ENCODE data around the gene CAMK2A. TPM values are rescaled to one million over a fixed set of nuclear protein-coding genes. Genes with fewer than 3 reads are reported as not detected.

Gene CAMK2A
- total RNA-seq, 1 experiment from 2014 or later, result 0.33 TPM

DNA sequence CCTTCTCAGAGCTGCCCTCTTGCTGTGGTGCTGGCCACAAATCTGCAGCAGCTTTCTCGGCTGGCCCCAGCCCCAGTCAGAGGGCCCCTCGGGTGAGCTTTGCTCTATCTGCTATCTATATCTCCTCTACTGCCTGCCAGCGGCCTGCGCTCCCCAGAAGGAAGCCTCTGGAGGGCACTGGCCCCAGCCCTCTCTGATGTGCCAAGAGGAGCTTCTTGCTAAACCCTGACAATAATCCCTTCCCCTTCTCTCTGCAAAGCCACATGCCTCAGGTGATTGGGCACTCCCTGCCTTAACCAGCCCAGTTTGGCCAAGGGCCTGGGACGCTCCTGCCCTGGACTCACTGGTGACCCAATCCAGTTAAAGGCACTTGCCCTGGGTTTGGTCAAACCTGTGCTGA is 42.7 kb downstream of the CAMK2A start:
- DNase-seq, result no peak
- peaks cover 9% of the 10 kb centered on the region for H3K27me3 Mint-ChIP-seq (ENCODE audit: low read depth)
- no peak overlapping the region for H3K18ac ChIP-seq (ENCODE audit: insufficient read length, low read depth, low read length)
- no peaks in the 10 kb centered on the region for H4K20me1 ChIP-seq (ENCODE audit: control insufficient read depth, insufficient read depth, insufficient read length)
- no peak overlapping the region for H2BK12ac ChIP-seq (ENCODE audit: insufficient read length, low read depth, low read length)
- H3K14ac ChIP-seq (ENCODE audit: insufficient read depth, low read length), result no peak overlapping the region
- H3K9me3 ChIP-seq (ENCODE audit: control insufficient read depth, low read depth, low read length), result no peaks in the 10 kb centered on the region
- H3K79me1 ChIP-seq (ENCODE audit: insufficient read depth, low read depth, low read length, poor library complexity, severe bottlenecking), result no peaks in the 10 kb centered on the region
- H2BK20ac ChIP-seq (ENCODE audit: low read depth, low read length, poor library complexity, severe bottlenecking), result no peak overlapping the region
- no peak overlapping the region for H3K23ac ChIP-seq (ENCODE audit: insufficient read length, low read depth, low read length)
- H3K79me2 ChIP-seq (ENCODE audit: insufficient read depth, low read length), result no peaks in the 10 kb centered on the region
- H3K4me1 Mint-ChIP-seq, result peaks cover 2 to 11% of the 10 kb centered on the region in 2 experiments; a peak in 3 of 4 replicates
- H3K23me2 ChIP-seq (ENCODE audit: insufficient read length, low read depth, low read length, poor library complexity, severe bottlenecking), result no peaks in the 10 kb centered on the region
- no peak overlapping the region for H4K91ac ChIP-seq (ENCODE audit: insufficient read length, low read depth, low read length)
- no peak overlapping the region for H2BK15ac ChIP-seq (ENCODE audit: low read depth, low read length)
- H2AK5ac ChIP-seq (ENCODE audit: insufficient read length, low read length), result no peak overlapping the region
- H3K4ac ChIP-seq (ENCODE audit: low read depth, low read length), result no peak overlapping the region
- H3K4me1 ChIP-seq (ENCODE audit: insufficient read depth, low read length), result no peaks in the 10 kb centered on the region; the same call in 1 of the 2 replicates
- no peak overlapping the region for H2BK5ac ChIP-seq (ENCODE audit: insufficient read length, low read length)
- H2AFZ ChIP-seq (ENCODE audit: low read length), result no peak overlapping the region
- no peak overlapping the region for H3K4me2 ChIP-seq (ENCODE audit: insufficient read depth, insufficient read length, low read length)
- TF ChIP-seq, protein P1, sequence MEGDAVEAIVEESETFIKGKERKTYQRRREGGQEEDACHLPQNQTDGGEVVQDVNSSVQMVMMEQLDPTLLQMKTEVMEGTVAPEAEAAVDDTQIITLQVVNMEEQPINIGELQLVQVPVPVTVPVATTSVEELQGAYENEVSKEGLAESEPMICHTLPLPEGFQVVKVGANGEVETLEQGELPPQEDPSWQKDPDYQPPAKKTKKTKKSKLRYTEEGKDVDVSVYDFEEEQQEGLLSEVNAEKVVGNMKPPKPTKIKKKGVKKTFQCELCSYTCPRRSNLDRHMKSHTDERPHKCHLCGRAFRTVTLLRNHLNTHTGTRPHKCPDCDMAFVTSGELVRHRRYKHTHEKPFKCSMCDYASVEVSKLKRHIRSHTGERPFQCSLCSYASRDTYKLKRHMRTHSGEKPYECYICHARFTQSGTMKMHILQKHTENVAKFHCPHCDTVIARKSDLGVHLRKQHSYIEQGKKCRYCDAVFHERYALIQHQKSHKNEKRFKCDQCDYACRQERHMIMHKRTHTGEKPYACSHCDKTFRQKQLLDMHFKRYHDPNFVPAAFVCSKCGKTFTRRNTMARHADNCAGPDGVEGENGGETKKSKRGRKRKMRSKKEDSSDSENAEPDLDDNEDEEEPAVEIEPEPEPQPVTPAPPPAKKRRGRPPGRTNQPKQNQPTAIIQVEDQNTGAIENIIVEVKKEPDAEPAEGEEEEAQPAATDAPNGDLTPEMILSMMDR (conservative IDR thresholded peaks at IDR 0.05), result no peak
- no peaks in the 10 kb centered on the region; a peak in 1 of 7 replicates for H3K36me3 Mint-ChIP-seq (ENCODE audit: insufficient read depth in 1 of 3, low read depth in 3 of 3)
- no peaks in the 10 kb centered on the region for H3K27me3 ChIP-seq (ENCODE audit: insufficient read depth, low read length)
- no CpG with 5 or more reads among the region's 5 CpGs for WGBS (ENCODE audit: extremely low coverage, insufficient read length, low lambda C conversion rate)
- H2BK120ac ChIP-seq (ENCODE audit: low read depth, low read length, poor library complexity, severe bottlenecking), result no peak overlapping the region
- peak overlapping the region in 1 of 3 experiments; percentile 74; a peak in 1 of 7 replicates for H3K27ac Mint-ChIP-seq
- no peaks in the 10 kb centered on the region for H3K9me3 Mint-ChIP-seq
- no peak overlapping the region for H3K4me3 Mint-ChIP-seq
- no peak overlapping the region for H4K8ac ChIP-seq (replicated peaks; ENCODE audit: insufficient read length, low read depth, low read length)
- H3K56ac ChIP-seq (ENCODE audit: insufficient read length, low read depth, low read length), result no peak overlapping the region
- H3K9ac ChIP-seq (ENCODE audit: extremely low read depth, insufficient read length, low read length), result no peak overlapping the region
- no peak overlapping the region for H3T11ph ChIP-seq (ENCODE audit: low read length)
- no peak overlapping the region for H3K27ac ChIP-seq (ENCODE audit: insufficient read length, low read depth, low read length)
- no peak overlapping the region for H4K5ac ChIP-seq (ENCODE audit: insufficient read length, low read depth, low read length)

All from H9 (cell line).